ENCODE measurements around the gene ZNF536. TPM values are rescaled to one million over a fixed set of nuclear protein-coding genes. Genes with fewer than 3 reads are reported as not detected.

ZNF536 gene
- polyA plus RNA-seq, 1 donor (not counting 4 experiments of a cell fraction or from before 2014, with no cell fraction given) = not detected

GRCh38 chr19:30420881-30421280 is 48.7 kb downstream of the ZNF536 start:
- FAIRE-seq (no peak), DNase-seq (ENCODE audit: low read depth, low spot score) (no peak)
- no peak overlapping the region for H3K27ac ChIP-seq (ENCODE audit: control insufficient read depth, insufficient read depth, low read length)
- no peak overlapping the region for H2AFZ ChIP-seq (ENCODE audit: control insufficient read depth, low read length)
- H3K36me3 ChIP-seq (ENCODE audit: control insufficient read depth in 2 of 2, extremely low read depth in 1 of 2, insufficient read depth in 2 of 2, low read length in 2 of 2) = no peaks in the 10 kb centered on the region
- no peak overlapping the region for H3K4me3 ChIP-seq (ENCODE audit: control insufficient read depth in 2 of 3, extremely low read depth in 1 of 3, insufficient read depth in 2 of 3, low read depth in 1 of 3, low read length in 3 of 3)
- H3K27me3 ChIP-seq (ENCODE audit: control insufficient read depth, extremely low read depth, insufficient read depth, low read length) = no peaks in the 10 kb centered on the region
- no peaks in the 10 kb centered on the region for H3K79me2 ChIP-seq (ENCODE audit: control insufficient read depth, insufficient read depth, low read length)
- no peaks in the 10 kb centered on the region for H3K4me1 ChIP-seq (ENCODE audit: control insufficient read depth, extremely low read depth, insufficient read depth, low read length)
- dilution Hi-C loops (cut with MboI; ENCODE audit: extremely low pct_ligation_motif_present, low sequenced_read_pairs) = no loop called here
- H3K4me2 ChIP-seq (ENCODE audit: control insufficient read depth, extremely low read depth, insufficient read depth, low read depth, low read length) = no peak overlapping the region
- H3K9me3 ChIP-seq (ENCODE audit: control insufficient read depth, low read depth, low read length) = peaks cover 2% of the 10 kb centered on the region
- TF ChIP-seq EZH2 (IDR thresholded peaks at IDR 0.05; ENCODE audit: low read length) = no peak
- no peak for TF ChIP-seq CTCF (optimal IDR thresholded peaks at IDR 0.05 in 1 of 3, IDR thresholded peaks at IDR 0.05 in 1 of 3, conservative IDR thresholded peaks at IDR 0.05 in 1 of 3; ENCODE audit: extremely low read depth in 1 of 3, insufficient read depth in 2 of 3, low read length in 3 of 3)
- no peaks in the 10 kb centered on the region for H3K9me1 ChIP-seq (ENCODE audit: control insufficient read depth, extremely low read depth, insufficient read depth, low read length)
- H3K9ac ChIP-seq (ENCODE audit: control insufficient read depth, extremely low read depth, insufficient read depth, low read length) = no peak overlapping the region
- H4K20me1 ChIP-seq (ENCODE audit: control insufficient read depth, extremely low read depth, insufficient read depth, low read length) = no peaks in the 10 kb centered on the region

GRCh38 chr19:30421571-30421970 is 49.4 kb downstream of the ZNF536 start:
- Histone ChIP-seq H4K20me1 (ENCODE audit: control insufficient read depth, extremely low read depth, insufficient read depth, low read length) (no peaks in the 10 kb centered on the region), H3K4me3 (ENCODE audit: control insufficient read depth in 2 of 3, extremely low read depth in 1 of 3, insufficient read depth in 2 of 3, low read depth in 1 of 3, low read length in 3 of 3) (no peak overlapping the region), H3K36me3 (ENCODE audit: control insufficient read depth in 2 of 2, extremely low read depth in 1 of 2, insufficient read depth in 2 of 2, low read length in 2 of 2) (no peaks in the 10 kb centered on the region), H3K79me2 (ENCODE audit: control insufficient read depth, insufficient read depth, low read length) (no peaks in the 10 kb centered on the region), H3K9ac (ENCODE audit: control insufficient read depth, extremely low read depth, insufficient read depth, low read length) (no peak overlapping the region), H3K27me3 (ENCODE audit: control insufficient read depth, extremely low read depth, insufficient read depth, low read length) (no peaks in the 10 kb centered on the region), H2AFZ (ENCODE audit: control insufficient read depth, low read length) (no peak overlapping the region), H3K9me3 (ENCODE audit: control insufficient read depth, low read depth, low read length) (peaks cover 2% of the 10 kb centered on the region), H3K9me1 (ENCODE audit: control insufficient read depth, extremely low read depth, insufficient read depth, low read length) (no peaks in the 10 kb centered on the region), H3K27ac (ENCODE audit: control insufficient read depth, insufficient read depth, low read length) (no peak overlapping the region), H3K4me1 (ENCODE audit: control insufficient read depth, extremely low read depth, insufficient read depth, low read length) (no peaks in the 10 kb centered on the region), H3K4me2 (ENCODE audit: control insufficient read depth, extremely low read depth, insufficient read depth, low read depth, low read length) (no peak overlapping the region)
- no peak for FAIRE-seq
- DNase-seq (ENCODE audit: low read depth, low spot score) = no peak
- dilution Hi-C loops (cut with MboI; ENCODE audit: extremely low pct_ligation_motif_present, low sequenced_read_pairs) = no loop called here
- TF ChIP-seq EZH2 (IDR thresholded peaks at IDR 0.05; ENCODE audit: low read length) = no peak
- no peak for TF ChIP-seq CTCF (optimal IDR thresholded peaks at IDR 0.05 in 1 of 3, IDR thresholded peaks at IDR 0.05 in 1 of 3, conservative IDR thresholded peaks at IDR 0.05 in 1 of 3; ENCODE audit: extremely low read depth in 1 of 3, insufficient read depth in 2 of 3, low read length in 3 of 3)

Measured in keratinocyte (primary cell).